Smooth muscle cell (in vitro differentiated cells): ENCODE measurements around the gene PIK3AP1. TPM values are rescaled to one million over a fixed set of nuclear protein-coding genes. Genes with fewer than 3 reads are reported as not detected.

Experiments
- DNase-seq: peaks from one replicate; lab custom pipeline; 2025; ENCODE audit not compliant: unreplicated experiment; lab: John Stamatoyannopoulos, UW
- H2AFZ ChIP-seq: fragments of 200-600 bp; sonication (generic); 2 replicates; pipeline ENCODE4 v1.6.0; 2016; ENCODE audit warnings: antibody characterized with exemption, low read depth, mild to moderate bottlenecking
- H3F3A ChIP-seq: fragments of 200-600 bp; sonication (generic); 2 replicates; pipeline ENCODE4 v1.6.0; 2017; ENCODE audit warnings: antibody characterized with exemption, low read depth
- H3K27ac ChIP-seq: fragments of 200-600 bp; sonication (generic); 2 replicates; pipeline ENCODE4 v1.5.1; 2016; ENCODE audit warnings: low read depth, mild to moderate bottlenecking
- H3K27me3 ChIP-seq: fragments of 200-600 bp; sonication (generic); 2 replicates; pipeline ENCODE4 v1.6.1; 2016; ENCODE audit warnings: low read depth, mild to moderate bottlenecking
- H3K36me3 ChIP-seq: fragments of 200-600 bp; sonication (generic); 2 replicates; pipeline ENCODE4 v1.5.1; 2016; ENCODE audit warnings: low read depth
- H3K4me1 ChIP-seq: fragments of 200-600 bp; sonication (generic); 2 replicates; pipeline ENCODE4 v1.5.1; 2016; ENCODE audit warnings: low read depth
- H3K4me2 ChIP-seq: fragments of 200-600 bp; sonication (generic); 2 replicates; pipeline ENCODE4 v1.6.0; 2016; ENCODE audit warnings: mild to moderate bottlenecking
- H3K4me3 ChIP-seq: fragments of 200-600 bp; sonication (generic); 2 replicates; pipeline ENCODE4 v1.5.1; 2016; ENCODE audit warnings: mild to moderate bottlenecking
- H3K79me2 ChIP-seq: fragments of 200-600 bp; sonication (generic); 2 replicates; pipeline ENCODE4 v1.6.0; 2016; ENCODE audit warnings: low read depth, mild to moderate bottlenecking
- H3K9ac ChIP-seq: fragments of 200-600 bp; sonication (generic); 2 replicates; pipeline ENCODE4 v1.6.0; 2016; ENCODE audit warnings: low read depth
- H3K9me3 ChIP-seq: fragments of 200-600 bp; sonication (generic); replicated peaks from 2 replicates; pipeline ENCODE4 v1.5.1; 2016; ENCODE audit warnings: low read depth
- H4K20me1 ChIP-seq: fragments of 200-600 bp; sonication (generic); 2 replicates; pipeline ENCODE4 v1.6.0; 2016; ENCODE audit warnings: low read depth
- WGBS: methylation state at CpG from one replicate; pipeline ENCODE4 v1.1.7; 2016; ENCODE audit warnings: low lambda C conversion rate; 5-methylcytosine and 5-hydroxymethylcytosine counted together
- polyA plus RNA-seq: library from polyadenylated mRNA; unstranded; fragments of >200 nt; fragmentation: Nextera tagmentation; extraction: Ambion mirVana; gene quantifications from 2 replicates; pipeline ENCODE4 v1.2.1, GENCODE V29; 2016
- total RNA-seq: library from RNA; depleted of rRNA; stranded (reverse); fragments of >200 nt; gene quantifications from 2 replicates; pipeline ENCODE4 v1.2.3, GENCODE V29; 2014
- TF ChIP-seq, protein P1 (sequence below): fragments of 200-600 bp; sonication (generic); IDR thresholded peaks from 2 replicates; pipeline ENCODE4 v1.5.1; 2017; ENCODE audit warnings: borderline replicate concordance, mild to moderate bottlenecking, antibody characterized with exemption; ENCODE audit not compliant: insufficient read depth, poor library complexity, severe bottlenecking

PIK3AP1 gene
- total and polyA plus RNA-seq, 2 experiments from 2014 or later, result 1.2 TPM; not detected in 1

DNA sequence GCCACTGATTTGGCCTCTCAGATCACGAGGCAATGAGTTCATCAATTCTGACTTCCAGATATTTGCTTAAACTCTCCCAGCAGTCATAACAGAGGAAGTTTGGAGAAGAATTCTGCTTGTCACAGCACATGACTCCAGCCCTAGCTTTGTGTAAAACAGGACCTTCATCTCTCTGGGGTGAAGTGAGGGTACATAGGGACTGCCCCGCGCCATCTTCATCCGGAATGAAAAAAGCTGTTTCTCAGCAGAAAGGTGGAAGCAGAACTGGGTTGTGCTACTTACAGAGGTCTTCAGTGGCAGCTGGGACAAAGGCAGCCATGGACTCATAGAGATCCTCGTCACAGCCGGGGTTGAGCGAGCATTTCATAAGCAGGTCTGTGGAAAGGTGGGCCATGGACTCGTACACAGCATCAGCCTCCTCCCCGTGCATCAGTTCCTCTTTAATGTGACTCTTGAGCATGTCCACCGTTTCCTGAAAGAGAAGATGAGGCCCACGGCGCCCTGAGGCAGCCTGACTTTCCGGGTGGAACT, 75.1 kb downstream of the PIK3AP1 start:
- Histone ChIP-seq H3K36me3 (no peaks in the 10 kb centered on the region), H3K9me3 (no peaks in the 10 kb centered on the region), H3K4me1 (no peaks in the 10 kb centered on the region), H3F3A (no peaks in the 10 kb centered on the region), H3K79me2 (no peaks in the 10 kb centered on the region), H4K20me1 (no peaks in the 10 kb centered on the region), H3K4me3 (no peak overlapping the region), H3K9ac (no peak overlapping the region), H3K27ac (no peak overlapping the region), H3K27me3 (no peaks in the 10 kb centered on the region), H3K4me2 (no peak overlapping the region), H2AFZ (no peak overlapping the region)
- no peak for DNase-seq
- TF ChIP-seq, protein P1, sequence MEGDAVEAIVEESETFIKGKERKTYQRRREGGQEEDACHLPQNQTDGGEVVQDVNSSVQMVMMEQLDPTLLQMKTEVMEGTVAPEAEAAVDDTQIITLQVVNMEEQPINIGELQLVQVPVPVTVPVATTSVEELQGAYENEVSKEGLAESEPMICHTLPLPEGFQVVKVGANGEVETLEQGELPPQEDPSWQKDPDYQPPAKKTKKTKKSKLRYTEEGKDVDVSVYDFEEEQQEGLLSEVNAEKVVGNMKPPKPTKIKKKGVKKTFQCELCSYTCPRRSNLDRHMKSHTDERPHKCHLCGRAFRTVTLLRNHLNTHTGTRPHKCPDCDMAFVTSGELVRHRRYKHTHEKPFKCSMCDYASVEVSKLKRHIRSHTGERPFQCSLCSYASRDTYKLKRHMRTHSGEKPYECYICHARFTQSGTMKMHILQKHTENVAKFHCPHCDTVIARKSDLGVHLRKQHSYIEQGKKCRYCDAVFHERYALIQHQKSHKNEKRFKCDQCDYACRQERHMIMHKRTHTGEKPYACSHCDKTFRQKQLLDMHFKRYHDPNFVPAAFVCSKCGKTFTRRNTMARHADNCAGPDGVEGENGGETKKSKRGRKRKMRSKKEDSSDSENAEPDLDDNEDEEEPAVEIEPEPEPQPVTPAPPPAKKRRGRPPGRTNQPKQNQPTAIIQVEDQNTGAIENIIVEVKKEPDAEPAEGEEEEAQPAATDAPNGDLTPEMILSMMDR, result no peak
- 94% methylated on average over 13 of the region's 13 CpGs for WGBS

DNA sequence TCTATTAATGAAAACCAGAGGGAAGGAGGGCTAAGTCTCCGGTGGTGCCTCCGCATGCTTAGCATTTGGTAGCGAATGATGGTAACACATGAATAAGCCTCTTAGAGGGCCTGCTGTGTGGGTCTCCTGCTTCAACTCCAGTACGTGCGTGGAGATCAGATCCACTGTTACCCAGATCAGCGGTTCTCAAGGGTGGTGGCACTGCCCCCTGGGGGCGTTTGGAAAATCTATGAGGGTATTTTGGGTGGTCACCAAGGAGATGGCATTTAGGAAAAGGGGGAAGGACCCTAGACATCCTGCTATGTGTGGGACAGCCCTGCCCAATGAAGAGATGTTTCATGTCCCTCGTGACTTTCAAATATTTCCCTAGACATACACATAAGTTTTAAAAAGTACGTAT, 76.4 kb downstream of the PIK3AP1 start:
- Histone ChIP-seq H4K20me1 (no peaks in the 10 kb centered on the region), H3K36me3 (no peaks in the 10 kb centered on the region), H3K9me3 (no peaks in the 10 kb centered on the region), H3K27me3 (no peaks in the 10 kb centered on the region), H3K4me2 (no peak overlapping the region), H3K9ac (no peak overlapping the region), H3K79me2 (no peaks in the 10 kb centered on the region), H3K4me3 (no peak overlapping the region), H3K27ac (no peak overlapping the region), H3F3A (no peaks in the 10 kb centered on the region), H3K4me1 (no peaks in the 10 kb centered on the region), H2AFZ (no peak overlapping the region)
- TF ChIP-seq, protein P1, result peak; percentile 2
- no peak for DNase-seq
- WGBS, result 85% methylated on average over 9 of the region's 9 CpGs

DNA sequence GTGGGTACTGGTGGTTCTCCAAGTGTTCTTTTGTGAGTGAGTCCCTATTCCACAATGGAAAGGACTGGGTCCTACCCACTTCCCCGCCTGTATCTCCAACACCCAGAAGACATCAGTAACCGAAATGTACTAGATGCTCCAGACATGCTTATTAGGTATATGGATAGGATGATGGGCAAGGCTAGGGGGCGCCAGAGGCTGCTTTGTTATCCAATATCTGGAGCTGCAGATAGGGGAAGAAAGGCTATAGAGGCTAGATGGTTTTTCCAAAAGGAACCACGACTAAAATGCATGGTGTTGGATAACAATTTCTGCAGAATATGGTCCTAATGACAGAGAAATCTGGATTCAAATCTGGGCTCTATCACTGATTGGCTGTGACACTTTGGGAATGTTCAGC, 77.3 kb downstream of the PIK3AP1 start:
- H3K4me1 ChIP-seq, result no peaks in the 10 kb centered on the region
- no peaks in the 10 kb centered on the region for H3F3A ChIP-seq
- no peaks in the 10 kb centered on the region for H3K9me3 ChIP-seq
- no peak overlapping the region for H3K4me2 ChIP-seq
- WGBS, result 58% methylated on average over 4 of the region's 4 CpGs
- no peaks in the 10 kb centered on the region for H3K36me3 ChIP-seq
- H2AFZ ChIP-seq, result no peak overlapping the region
- no peaks in the 10 kb centered on the region for H3K27me3 ChIP-seq
- H4K20me1 ChIP-seq, result no peaks in the 10 kb centered on the region
- TF ChIP-seq, protein P1, result peak; percentile 39
- H3K9ac ChIP-seq, result no peak overlapping the region
- no peak for DNase-seq
- no peak overlapping the region for H3K27ac ChIP-seq
- no peak overlapping the region for H3K4me3 ChIP-seq
- H3K79me2 ChIP-seq, result no peaks in the 10 kb centered on the region

DNA sequence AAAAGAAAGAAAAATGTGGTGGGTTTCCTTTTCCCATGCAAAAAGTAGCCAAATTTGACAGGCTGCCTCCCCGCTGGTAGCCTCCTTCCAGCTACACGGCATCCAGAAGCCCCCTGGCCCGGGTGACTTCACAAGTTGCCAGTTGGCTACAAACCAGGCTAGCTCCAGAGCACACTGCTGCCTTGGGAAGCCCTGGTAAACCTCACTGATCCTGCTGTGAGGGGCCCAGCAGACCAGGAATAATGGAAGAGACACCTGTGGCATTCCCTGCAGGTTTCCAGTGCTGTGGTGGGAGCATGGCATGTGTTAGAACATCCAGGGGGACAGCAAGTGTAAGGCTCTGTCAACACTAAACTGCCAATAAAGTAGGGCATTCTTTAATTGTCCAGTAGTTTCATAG, 77.8 kb downstream of the PIK3AP1 start:
- Histone ChIP-seq H3K79me2 (no peaks in the 10 kb centered on the region), H2AFZ (no peak overlapping the region), H3K27me3 (no peaks in the 10 kb centered on the region), H3K27ac (no peak overlapping the region), H3K4me1 (no peaks in the 10 kb centered on the region), H3K4me2 (no peak overlapping the region), H3K9me3 (no peaks in the 10 kb centered on the region), H3K36me3 (no peaks in the 10 kb centered on the region), H3K4me3 (no peak overlapping the region), H4K20me1 (no peaks in the 10 kb centered on the region), H3K9ac (no peak overlapping the region), H3F3A (no peaks in the 10 kb centered on the region)
- WGBS, result 66% methylated on average over 3 of the region's 3 CpGs
- TF ChIP-seq, protein P1, result no peak
- DNase-seq, result no peak
